Neural crest cell (in vitro differentiated cells): Measurements from ENCODE around the gene CDK14. TPM values are rescaled to one million over a fixed set of nuclear protein-coding genes. Genes with fewer than 3 reads are reported as not detected.

Experiments used
- DNase-seq: peaks from one replicate; pipeline ENCODE4 v3.0.0; 2021; ENCODE audit warnings: low read depth, mixed read lengths, low spot score
- H3K27ac Mint-ChIP-seq: one replicate; pipeline ENCODE4 v1.8.0; 2021; ENCODE audit warnings: mild to moderate bottlenecking, mixed read lengths; ENCODE audit not compliant: unreplicated experiment
- H3K27me3 Mint-ChIP-seq: 2 replicates; pipeline ENCODE4 v1.8.0; 2021; ENCODE audit warnings: low read depth, mild to moderate bottlenecking, mixed read lengths
- H3K36me3 Mint-ChIP-seq: 2 replicates; pipeline ENCODE4 v1.8.0; 2021; ENCODE audit warnings: low read depth, mild to moderate bottlenecking, mixed read lengths
- H3K4me1 Mint-ChIP-seq: 2 replicates; pipeline ENCODE4 v1.8.0; 2021; ENCODE audit warnings: mixed read lengths
- H3K4me3 Mint-ChIP-seq: one replicate; pipeline ENCODE4 v1.8.0; 2021; ENCODE audit warnings: mild to moderate bottlenecking, mixed read lengths
- H3K9me3 Mint-ChIP-seq: 2 replicates; pipeline ENCODE4 v1.8.0; 2021; ENCODE audit warnings: mixed read lengths
- total RNA-seq: library from RNA; stranded (reverse); gene quantifications from 2 replicates; pipeline ENCODE4 v1.2.1, GENCODE V29; 2021
- TF ChIP-seq, protein P1 (sequence below): fragments of 200-600 bp; sonication (generic); conservative IDR thresholded peaks from 2 replicates; pipeline ENCODE4 v1.5.0; 2021; ENCODE audit warnings: antibody characterized with exemption, mild to moderate bottlenecking

CDK14 gene
- total RNA-seq, 1 donor from 2014 or later, result 49.6 TPM

DNA sequence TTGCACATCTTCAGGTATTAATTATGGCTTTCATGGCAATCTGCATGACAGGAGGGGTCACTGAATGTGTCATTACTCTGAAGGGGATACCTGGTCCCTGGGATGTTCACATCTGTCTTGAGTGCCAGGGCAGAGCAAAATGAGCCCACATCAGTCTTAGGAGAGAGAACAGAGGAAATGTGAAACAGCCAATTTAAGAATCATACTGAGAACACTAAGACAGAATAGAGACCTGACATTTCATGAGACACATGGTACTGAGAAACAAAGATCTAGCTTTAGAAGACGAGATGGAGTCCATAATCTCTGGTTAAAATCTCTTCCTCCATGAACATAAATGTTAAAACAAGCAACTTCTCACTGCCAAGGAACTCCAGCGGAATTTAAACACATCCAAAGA lies 634.0 kb downstream of the CDK14 start:
- peaks cover 7% of the 10 kb centered on the region for H3K9me3 Mint-ChIP-seq
- no peak overlapping the region for H3K27ac Mint-ChIP-seq
- TF ChIP-seq, protein P1, sequence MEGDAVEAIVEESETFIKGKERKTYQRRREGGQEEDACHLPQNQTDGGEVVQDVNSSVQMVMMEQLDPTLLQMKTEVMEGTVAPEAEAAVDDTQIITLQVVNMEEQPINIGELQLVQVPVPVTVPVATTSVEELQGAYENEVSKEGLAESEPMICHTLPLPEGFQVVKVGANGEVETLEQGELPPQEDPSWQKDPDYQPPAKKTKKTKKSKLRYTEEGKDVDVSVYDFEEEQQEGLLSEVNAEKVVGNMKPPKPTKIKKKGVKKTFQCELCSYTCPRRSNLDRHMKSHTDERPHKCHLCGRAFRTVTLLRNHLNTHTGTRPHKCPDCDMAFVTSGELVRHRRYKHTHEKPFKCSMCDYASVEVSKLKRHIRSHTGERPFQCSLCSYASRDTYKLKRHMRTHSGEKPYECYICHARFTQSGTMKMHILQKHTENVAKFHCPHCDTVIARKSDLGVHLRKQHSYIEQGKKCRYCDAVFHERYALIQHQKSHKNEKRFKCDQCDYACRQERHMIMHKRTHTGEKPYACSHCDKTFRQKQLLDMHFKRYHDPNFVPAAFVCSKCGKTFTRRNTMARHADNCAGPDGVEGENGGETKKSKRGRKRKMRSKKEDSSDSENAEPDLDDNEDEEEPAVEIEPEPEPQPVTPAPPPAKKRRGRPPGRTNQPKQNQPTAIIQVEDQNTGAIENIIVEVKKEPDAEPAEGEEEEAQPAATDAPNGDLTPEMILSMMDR, result no peak
- H3K4me1 Mint-ChIP-seq, result peaks cover 25% of the 10 kb centered on the region
- DNase-seq, result no peak
- no peaks in the 10 kb centered on the region for H3K36me3 Mint-ChIP-seq
- no peak overlapping the region for H3K4me3 Mint-ChIP-seq
- H3K27me3 Mint-ChIP-seq, result no peaks in the 10 kb centered on the region

DNA sequence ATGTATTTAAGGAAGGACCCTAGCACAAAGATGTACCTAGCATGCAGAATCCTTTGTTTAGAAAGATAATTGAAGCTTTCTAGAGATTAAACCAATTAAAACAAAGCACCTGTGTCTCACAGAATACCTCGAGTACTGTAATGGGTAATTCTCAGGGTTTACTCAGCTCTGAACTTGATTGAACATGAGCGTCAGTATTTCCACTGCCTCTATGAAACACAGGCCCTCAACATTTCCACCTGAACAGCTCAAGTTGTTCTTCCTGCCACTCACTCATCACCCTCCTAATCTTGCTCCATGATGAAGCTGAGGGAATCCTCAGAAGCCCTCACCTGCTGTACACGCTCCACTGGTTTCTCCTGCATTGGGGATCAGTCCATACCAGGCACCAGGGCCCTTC lies 634.4 kb downstream of the CDK14 start:
- no peaks in the 10 kb centered on the region for H3K36me3 Mint-ChIP-seq
- peaks cover 7% of the 10 kb centered on the region for H3K9me3 Mint-ChIP-seq
- H3K4me3 Mint-ChIP-seq, result no peak overlapping the region
- TF ChIP-seq, protein P1, result no peak
- H3K27ac Mint-ChIP-seq, result no peak overlapping the region
- peaks cover 25% of the 10 kb centered on the region for H3K4me1 Mint-ChIP-seq
- DNase-seq, result no peak
- no peaks in the 10 kb centered on the region for H3K27me3 Mint-ChIP-seq

DNA sequence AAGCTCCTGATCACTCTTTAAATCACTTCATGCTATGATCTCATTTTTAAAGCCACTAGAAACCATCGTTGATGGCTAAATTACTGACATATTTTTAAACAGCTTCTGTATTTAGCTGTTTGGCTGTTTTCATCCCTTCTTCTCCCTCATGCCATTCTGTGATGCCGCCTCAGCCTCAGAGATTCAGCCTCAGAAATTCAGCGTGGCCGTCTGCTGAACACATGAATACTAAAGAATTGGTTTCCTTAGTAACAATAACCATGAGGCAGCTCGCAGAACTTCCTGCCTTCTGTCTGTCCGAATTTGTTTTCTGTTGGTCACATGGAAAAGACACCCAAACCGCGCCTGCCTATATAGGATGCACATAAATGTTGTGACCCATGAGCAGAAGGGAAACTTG lies 637.1 kb downstream of the CDK14 start:
- TF ChIP-seq, protein P1, result no peak
- Mint-ChIP-seq H3K9me3 (no peaks in the 10 kb centered on the region), H3K36me3 (no peaks in the 10 kb centered on the region), H3K4me3 (no peak overlapping the region), H3K27ac (no peak overlapping the region), H3K27me3 (no peaks in the 10 kb centered on the region), H3K4me1 (peaks cover 25% of the 10 kb centered on the region)
- DNase-seq, result no peak

DNA sequence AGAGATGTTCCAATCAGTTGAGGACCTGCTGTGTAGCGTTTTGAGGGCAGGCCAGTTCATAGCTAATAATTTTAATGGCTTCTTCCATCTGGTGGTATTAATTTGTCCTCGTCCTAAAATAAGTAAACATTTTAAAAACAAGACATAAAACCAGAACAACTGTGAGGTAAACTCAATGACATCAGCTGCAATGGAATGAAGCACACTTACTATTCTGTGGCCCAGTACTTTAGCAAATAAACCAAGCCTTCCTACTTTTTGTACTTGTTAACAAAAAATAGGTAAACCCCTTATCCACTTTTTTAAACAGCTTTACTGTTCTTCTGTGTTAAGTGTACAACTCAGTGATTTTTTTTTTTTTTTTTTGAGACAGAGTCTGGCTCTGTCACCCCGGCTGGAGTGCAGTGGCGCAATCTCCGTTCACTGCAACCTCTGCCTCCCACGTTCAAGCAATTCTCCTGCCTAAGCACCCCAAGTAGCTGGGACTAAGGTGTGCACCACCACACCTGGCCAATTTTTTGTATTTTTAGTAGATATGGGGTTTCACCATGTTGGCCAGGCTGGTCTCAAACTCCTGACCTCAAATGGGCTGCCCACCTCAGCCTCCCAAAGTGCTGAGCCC lies 639.2 kb downstream of the CDK14 start:
- Mint-ChIP-seq H3K27me3 (no peaks in the 10 kb centered on the region), H3K9me3 (no peaks in the 10 kb centered on the region), H3K27ac (no peak overlapping the region), H3K4me1 (peaks cover 17% of the 10 kb centered on the region), H3K4me3 (no peak overlapping the region), H3K36me3 (no peaks in the 10 kb centered on the region)
- no peak for DNase-seq
- TF ChIP-seq, protein P1, result no peak

DNA sequence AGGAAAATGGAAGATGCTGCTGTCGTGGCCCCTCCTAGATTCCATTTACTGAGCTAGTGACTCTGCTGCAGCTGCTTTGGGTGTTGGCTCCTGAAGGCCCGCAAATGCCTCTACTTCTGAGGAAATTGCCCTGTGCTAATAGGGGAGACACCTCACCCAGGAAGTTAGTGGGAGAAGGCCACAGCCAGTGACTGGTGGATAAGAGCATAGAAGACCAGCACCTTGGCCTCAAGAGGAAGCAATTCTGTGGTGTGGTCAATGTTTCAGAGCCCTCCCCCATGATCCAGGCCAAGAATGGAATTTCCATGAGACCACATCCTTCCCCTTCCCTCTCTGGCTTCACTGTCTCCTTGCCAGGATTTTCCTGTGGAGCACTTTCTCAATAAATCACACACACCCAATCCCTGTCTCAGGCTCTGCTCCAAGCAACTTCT lies 643.1 kb downstream of the CDK14 start:
- H3K4me3 Mint-ChIP-seq, result no peak overlapping the region
- H3K27ac Mint-ChIP-seq, result no peak overlapping the region
- no peaks in the 10 kb centered on the region for H3K36me3 Mint-ChIP-seq
- no peak for DNase-seq
- no peaks in the 10 kb centered on the region for H3K9me3 Mint-ChIP-seq
- no peaks in the 10 kb centered on the region for H3K27me3 Mint-ChIP-seq
- H3K4me1 Mint-ChIP-seq, result peaks cover under 1% of the 10 kb centered on the region
- TF ChIP-seq, protein P1, result no peak
